Activated CD4-positive, CD25-positive, alpha-beta regulatory T cell (primary cell): ENCODE data around the gene RAB5B.
"Not testable (repeated sequence)": the region's sequence is repeated elsewhere in the genome, so short reads cannot be mapped to it uniquely, and the experiment has no call there.

Experiments
- DNase-seq, 4 experiments: peaks; one replicate each; lab custom pipeline; 2025; lab: John Stamatoyannopoulos, UW

RAB5B gene

DNA sequence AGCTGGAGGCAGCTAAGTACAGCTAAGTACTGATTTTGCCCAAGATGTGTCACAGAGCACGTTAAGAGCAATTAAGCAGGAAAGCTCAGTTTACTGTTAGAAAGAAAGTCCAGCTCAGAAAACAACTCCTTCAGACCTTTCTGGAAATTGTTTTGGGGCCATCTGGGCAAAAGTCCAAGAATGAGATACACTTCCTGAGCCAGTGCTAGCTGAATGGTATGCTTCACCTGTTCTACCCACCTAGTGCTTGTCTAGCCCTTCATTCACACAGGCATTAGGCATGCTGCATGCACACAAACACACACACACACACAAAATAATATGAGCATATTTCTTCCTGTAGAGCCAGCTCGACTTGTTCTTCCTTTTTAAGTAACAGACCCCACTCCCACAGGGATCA, 40.3 kb downstream of the RAB5B start:
- DNase-seq, result no peak

GRCh38 chr12:56017181-56017580, 43.3 kb downstream of the RAB5B start:
- DNase-seq, result no peak

- no peak for DNase-seq
These were observed 44.5 kb downstream of the RAB5B start for GRCh38 chr12:56018356-56018755.

DNA sequence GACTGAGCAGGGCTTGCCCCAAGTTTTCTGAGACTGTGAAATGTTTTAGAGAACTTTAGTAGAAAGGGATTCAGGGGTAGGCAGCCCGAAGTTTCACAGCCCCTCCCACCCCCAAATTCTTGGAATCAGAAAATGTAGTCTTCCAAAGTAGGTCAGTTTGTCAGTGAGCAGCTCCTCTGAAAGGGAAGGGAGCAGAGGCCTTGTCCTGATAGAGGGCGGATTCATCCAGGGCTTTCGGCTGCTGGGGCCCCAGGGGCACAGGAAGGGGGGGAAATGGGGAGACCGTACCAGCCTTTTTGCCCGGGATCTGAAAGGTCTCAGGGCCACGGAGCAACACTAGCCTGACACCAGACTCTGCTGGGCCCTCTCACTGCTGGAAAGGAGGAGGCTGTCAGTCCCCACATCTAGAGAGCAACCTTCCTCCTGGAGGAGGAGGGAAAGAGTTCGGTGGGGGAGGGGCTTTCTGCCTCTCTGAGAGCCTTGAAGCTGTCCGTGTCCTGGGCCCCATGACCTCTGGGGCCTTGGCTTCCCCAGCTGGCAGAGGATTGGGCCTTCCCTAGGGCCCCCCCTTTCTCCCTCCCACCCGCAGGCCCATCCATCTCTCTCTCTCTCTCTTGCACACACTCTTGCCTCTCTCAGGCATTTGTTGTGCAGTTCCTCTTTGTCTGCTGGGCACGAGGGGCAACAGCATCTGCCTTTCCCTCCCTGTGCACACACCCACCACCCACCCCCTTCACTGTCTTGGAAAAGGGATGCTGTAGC, 46.7 kb downstream of the RAB5B start, which contains the start of gene IKZF4:
Gene IKZF4, plus strand, starts transcription at position 621 of the 762 bp plus-strand sequence. CDS start 451 bp downstream, outside the sequence.
- no peak for DNase-seq

DNA sequence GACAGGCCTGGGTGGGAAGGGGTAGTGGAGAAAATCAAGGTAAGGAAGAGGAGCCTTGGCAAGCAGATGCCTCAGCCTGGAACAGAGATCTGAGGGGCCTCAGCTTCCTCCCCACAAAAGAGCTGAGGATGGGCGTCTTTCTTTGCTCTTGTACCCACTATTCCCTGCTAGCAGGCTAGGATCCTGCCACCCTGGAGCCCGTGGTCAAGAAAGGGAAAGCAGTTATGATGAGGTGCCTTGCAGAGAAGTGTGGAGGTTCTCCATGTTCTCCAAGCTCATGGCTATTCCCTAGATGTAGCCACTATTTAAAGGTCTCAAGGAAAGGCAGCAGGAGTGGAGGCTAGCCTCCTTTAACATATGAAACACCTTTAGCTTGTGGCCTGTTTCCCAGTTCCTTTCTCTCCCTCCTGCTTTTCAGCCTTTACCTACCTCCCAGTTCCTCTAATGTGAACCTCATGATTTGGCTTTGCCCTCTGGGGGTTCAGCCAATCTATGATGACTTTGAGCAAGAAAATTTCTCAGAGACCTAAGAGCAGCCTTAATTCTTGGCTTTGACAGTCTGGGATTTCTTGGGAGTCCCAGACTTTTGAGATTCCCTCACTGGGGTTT, 48.1 kb downstream of the RAB5B start:
- no peak for DNase-seq

DNA sequence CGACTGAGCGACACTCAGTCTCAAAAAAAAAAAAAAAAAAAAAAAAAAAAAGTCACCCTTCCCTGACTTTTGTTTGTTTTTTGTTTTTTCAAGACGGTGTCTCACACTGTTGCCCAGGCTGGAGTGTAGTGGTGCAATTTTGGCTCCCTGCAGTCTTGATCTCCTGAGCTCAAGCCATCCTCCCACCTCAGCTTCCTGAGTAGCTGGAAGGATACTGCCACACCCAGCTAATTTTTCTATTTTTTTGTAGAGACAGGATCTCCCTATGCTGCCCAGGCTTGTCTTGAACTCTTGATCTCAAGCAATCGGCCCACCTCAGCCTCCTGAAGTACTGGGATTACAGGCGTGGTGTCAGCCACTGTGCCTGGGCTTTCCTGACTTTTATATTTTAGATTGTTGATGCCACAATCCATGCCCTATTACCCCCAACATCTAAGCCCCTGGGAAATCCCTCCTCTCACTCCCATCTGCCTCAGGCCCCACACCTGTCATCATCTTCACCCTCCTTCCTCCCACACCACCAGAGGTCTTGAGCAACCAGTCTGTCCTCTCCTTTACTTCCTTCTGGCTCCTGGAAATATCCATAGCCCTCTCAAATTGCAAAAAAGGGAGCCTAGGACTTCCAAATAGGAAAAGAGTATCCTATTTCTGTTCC, 54.8 kb downstream of the RAB5B start:
- no peak for DNase-seq

DNA sequence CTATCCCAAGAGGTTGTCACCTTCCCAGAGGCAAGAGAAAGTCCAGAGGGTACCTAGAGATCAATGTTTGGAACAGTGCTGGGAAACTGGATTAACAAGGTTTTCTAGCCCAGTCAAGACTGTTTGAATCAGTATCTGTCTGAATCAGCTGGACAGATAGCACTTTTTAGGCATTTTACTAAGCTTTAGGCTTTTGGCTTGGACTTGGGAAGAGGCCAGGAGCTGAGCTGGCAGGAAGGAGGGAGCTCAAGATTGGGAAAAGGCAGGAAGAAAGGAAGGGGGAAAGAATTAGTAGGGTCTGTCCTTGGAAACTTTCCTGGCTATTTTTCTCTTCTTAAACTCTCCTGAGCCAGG, 55.3 kb downstream of the RAB5B start:
- DNase-seq, result no peak

GRCh38 chr12:56029666-56030293, 55.9 kb downstream of the RAB5B start:
- DNase-seq, result peak in 1 of 4 experiments; percentile 21

GRCh38 chr12:56031987-56032386, 58.1 kb downstream of the RAB5B start:
- DNase-seq, result peak in 1 of 4 experiments; percentile 19

- no peak for DNase-seq
These were observed 60.9 kb downstream of the RAB5B start for GRCh38 chr12:56034586-56035332.

DNA sequence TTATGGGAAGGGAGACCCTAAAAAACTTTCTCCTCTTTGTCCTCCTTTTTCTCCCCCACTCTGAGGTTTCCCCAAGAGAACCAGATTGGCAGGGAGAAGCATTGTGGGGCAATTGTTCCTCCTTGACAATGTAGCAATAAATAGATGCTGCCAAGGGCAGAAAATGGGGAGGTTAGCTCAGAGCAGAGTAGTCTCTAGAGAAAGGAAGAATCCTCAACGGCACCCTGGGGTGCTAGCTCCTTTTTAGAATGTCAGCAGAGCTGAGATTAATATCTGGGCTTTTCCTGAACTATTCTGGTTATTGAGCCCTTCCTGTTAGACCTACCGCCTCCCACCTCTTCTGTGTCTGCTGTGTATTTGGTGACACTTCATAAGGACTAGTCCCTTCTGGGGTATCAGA, 63.3 kb downstream of the RAB5B start:
- DNase-seq, result no peak

DNA sequence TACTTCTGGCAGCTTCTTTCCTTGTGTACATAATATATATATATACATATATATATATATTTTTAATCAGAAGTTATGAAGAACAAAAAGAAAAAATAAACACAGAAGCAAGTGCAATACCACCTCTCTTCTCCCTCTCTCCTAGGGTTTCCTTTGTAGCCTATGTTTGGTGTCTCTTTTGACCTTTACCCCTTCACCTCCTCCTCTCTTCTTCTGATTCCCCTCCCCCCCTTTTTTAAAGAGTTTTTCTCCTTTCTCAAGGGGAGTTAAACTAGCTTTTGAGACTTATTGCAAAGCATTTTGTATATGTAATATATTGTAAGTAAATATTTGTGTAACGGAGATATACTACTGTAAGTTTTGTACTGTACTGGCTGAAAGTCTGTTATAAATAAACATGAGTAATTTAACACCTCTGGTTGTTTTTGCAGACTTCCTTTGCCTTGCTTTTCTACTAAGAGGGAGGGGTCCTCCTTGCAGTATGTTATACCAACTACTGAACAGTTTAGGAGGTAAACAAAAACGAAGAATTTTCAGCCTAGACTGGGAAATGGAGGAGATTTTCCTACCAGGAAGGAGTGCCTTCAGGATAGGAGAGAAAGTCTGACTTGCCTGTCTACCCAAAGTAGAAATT, 64.3 kb downstream of the RAB5B start:
- no peak for DNase-seq

- DNase-seq, result no peak
These were observed 66.3 kb downstream of the RAB5B start for GRCh38 chr12:56040151-56040550.

GRCh38 chr12:56040963-56041551, 67.2 kb downstream of the RAB5B start:
- DNase-seq, result no peak

- peak; percentile 73 to 86 (median 77) for DNase-seq
These were observed 67.9 kb downstream of the RAB5B start, which contains the start of gene RPS26 for GRCh38 chr12:56041552-56042429. RPS26 (plus strand) TSS chr12:56041918; CDS start chr12:56042167, 249 bp downstream.

- not testable (repeated sequence) for DNase-seq
These were observed 68.5 kb downstream of the RAB5B start for GRCh38 chr12:56042430-56042813.

GRCh38 chr12:56042843-56043242, 69.0 kb downstream of the RAB5B start:
- no peak for DNase-seq
